Neural progenitor cell (in vitro differentiated cells): ENCODE results near the gene MGAT3. TPM values are rescaled to one million over a fixed set of nuclear protein-coding genes. Genes with fewer than 3 reads are reported as not detected.

Source experiments
- DNase-seq: peaks from one replicate; pipeline ENCODE4 v3.0.0-alpha.2; 2016; ENCODE audit warnings: low spot score
- H2AFZ ChIP-seq: fragments of 200-600 bp; sonication (generic); replicated peaks from 2 replicates; pipeline ENCODE4 v1.6.1; 2016; ENCODE audit warnings: antibody characterized with exemption
- H3F3A ChIP-seq: fragments of 200-600 bp; sonication (generic); 2 replicates; pipeline ENCODE4 v1.6.1; 2016; ENCODE audit warnings: antibody characterized with exemption, low read depth
- H3K27ac ChIP-seq: fragments of 200-600 bp; sonication (generic); 2 replicates; pipeline ENCODE4 v1.5.1; 2016; ENCODE audit warnings: mild to moderate bottlenecking
- H3K27me3 ChIP-seq: fragments of 200-600 bp; sonication (generic); 2 replicates; pipeline ENCODE4 v1.6.1; 2016; ENCODE audit warnings: mild to moderate bottlenecking, moderate library complexity
- H3K36me3 ChIP-seq: fragments of 200-600 bp; sonication (generic); 2 replicates; pipeline ENCODE4 v1.5.1; 2016
- H3K4me1 ChIP-seq: fragments of 200-600 bp; sonication (generic); 2 replicates; pipeline ENCODE4 v1.6.1; 2016; ENCODE audit warnings: mixed run types
- H3K4me2 ChIP-seq: fragments of 200-600 bp; sonication (generic); 2 replicates; pipeline ENCODE4 v1.6.1; 2016
- H3K4me3 ChIP-seq: fragments of 200-600 bp; sonication (generic); 2 replicates; pipeline ENCODE4 v1.5.1; 2016
- H3K79me2 ChIP-seq: fragments of 200-600 bp; sonication (generic); 2 replicates; pipeline ENCODE4 v1.6.1; 2016; ENCODE audit warnings: low read depth
- H3K9ac ChIP-seq: fragments of 200-600 bp; sonication (generic); 2 replicates; pipeline ENCODE4 v1.6.1; 2016
- H3K9me3 ChIP-seq: fragments of 200-600 bp; sonication (generic); 2 replicates; pipeline ENCODE4 v1.5.1; 2016; ENCODE audit warnings: low read depth
- H4K20me1 ChIP-seq: fragments of 200-600 bp; sonication (generic); 2 replicates; pipeline ENCODE4 v1.6.1; 2016; ENCODE audit warnings: low read depth
- H3K27ac Mint-ChIP-seq: 3 replicates; pipeline ENCODE4 v1.8.0; 2021; ENCODE audit warnings: mixed read lengths
- H3K27me3 Mint-ChIP-seq: 2 replicates; pipeline ENCODE4 v1.8.0; 2022; ENCODE audit warnings: low read depth, mild to moderate bottlenecking, inconsistent platforms, moderate library complexity, mixed read lengths; ENCODE audit not compliant: insufficient read depth
- H3K36me3 Mint-ChIP-seq: 3 replicates; pipeline ENCODE4 v1.8.0; 2021; ENCODE audit warnings: mixed read lengths
- H3K4me1 Mint-ChIP-seq: 3 replicates; pipeline ENCODE4 v1.8.0; 2021; ENCODE audit warnings: mixed read lengths
- H3K4me3 Mint-ChIP-seq: 3 replicates; pipeline ENCODE4 v1.8.0; 2021; ENCODE audit warnings: mild to moderate bottlenecking, moderate library complexity, mixed read lengths
- H3K9me3 Mint-ChIP-seq: 3 replicates; pipeline ENCODE4 v1.8.0; 2020; ENCODE audit warnings: mixed read lengths
- CTCF ChIP-seq: fragments of 200-600 bp; sonication (generic); IDR thresholded peaks from 2 replicates; pipeline ENCODE4 v1.5.1; 2017; ENCODE audit warnings: antibody characterized with exemption, mild to moderate bottlenecking
- EZH2 ChIP-seq: fragments of 200-600 bp; sonication (generic); IDR thresholded peaks from 2 replicates; pipeline ENCODE4 v1.6.1; 2017; ENCODE audit warnings: antibody characterized with exemption, mild to moderate bottlenecking, moderate library complexity
- EZH2phosphoT487 ChIP-seq: fragments of 200-600 bp; sonication (generic); IDR thresholded peaks from 2 replicates; pipeline ENCODE4 v1.6.1; 2017; ENCODE audit warnings: antibody characterized with exemption
- total RNA-seq: library from RNA; depleted of rRNA; stranded (reverse); fragments of >200 nt; gene quantifications from 2 replicates; pipeline ENCODE4 v1.2.3, GENCODE V29; 2015; ENCODE audit warnings: low replicate concordance

Gene MGAT3
- total RNA-seq, 1 donor from 2014 or later, result 7.5 TPM

- no peaks in the 10 kb centered on the region for H3K9me3 Mint-ChIP-seq
- TF ChIP-seq CTCF, result no peak
- H3K27ac ChIP-seq, result no peak overlapping the region
- no peak for DNase-seq
- H4K20me1 ChIP-seq, result no peaks in the 10 kb centered on the region
- peaks cover 4% of the 10 kb centered on the region for H3K27me3 Mint-ChIP-seq
- H2AFZ ChIP-seq, result no peak overlapping the region
- H3F3A ChIP-seq, result peaks cover 17% of the 10 kb centered on the region
- H3K4me2 ChIP-seq, result no peak overlapping the region
- peaks cover 13% of the 10 kb centered on the region for H3K4me1 Mint-ChIP-seq
- H3K27me3 ChIP-seq, result no peaks in the 10 kb centered on the region
- H3K36me3 ChIP-seq, result no peaks in the 10 kb centered on the region
- no peak overlapping the region for H3K27ac Mint-ChIP-seq
- H3K4me3 Mint-ChIP-seq, result no peak overlapping the region
- H3K9me3 ChIP-seq, result no peaks in the 10 kb centered on the region
- peaks cover 7% of the 10 kb centered on the region for H3K79me2 ChIP-seq
- H3K9ac ChIP-seq, result no peak overlapping the region
- no peaks in the 10 kb centered on the region for H3K36me3 Mint-ChIP-seq
- peaks cover 16% of the 10 kb centered on the region for H3K4me1 ChIP-seq
- no peak overlapping the region for H3K4me3 ChIP-seq
Observed at GRCh38 chr22:39536711-39537110, 79.9 kb downstream of the MGAT3 start.

- no peak overlapping the region for H3K27ac ChIP-seq
- Mint-ChIP-seq H3K36me3 (no peaks in the 10 kb centered on the region), H3K4me1 (peaks cover 9% of the 10 kb centered on the region), H3K27ac (no peak overlapping the region), H3K27me3 (peaks cover 5% of the 10 kb centered on the region), H3K9me3 (no peaks in the 10 kb centered on the region), H3K4me3 (no peak overlapping the region)
- peaks cover 16% of the 10 kb centered on the region for H3F3A ChIP-seq
- peaks cover 9% of the 10 kb centered on the region for H3K27me3 ChIP-seq
- H3K4me3 ChIP-seq, result no peak overlapping the region
- no peaks in the 10 kb centered on the region for H3K9me3 ChIP-seq
- no peaks in the 10 kb centered on the region for H3K36me3 ChIP-seq
- H4K20me1 ChIP-seq, result no peaks in the 10 kb centered on the region
- peaks cover 13% of the 10 kb centered on the region for H3K4me1 ChIP-seq
- H3K79me2 ChIP-seq, result no peaks in the 10 kb centered on the region
- H3K4me2 ChIP-seq, result no peak overlapping the region
- H2AFZ ChIP-seq, result no peak overlapping the region
- no peak overlapping the region for H3K9ac ChIP-seq
- no peak for DNase-seq
- TF ChIP-seq EZH2phosphoT487 (no peak), EZH2 (no peak), CTCF (no peak)
Observed at GRCh38 chr22:39537975-39538374, 81.2 kb downstream of the MGAT3 start.

Other genes starting within 250 kb of the MGAT3 start
- gene PDGFB, start 212.0 kb upstream of the MGAT3 start, total RNA-seq, result 0.15 and 0.65 TPM in 2 replicates
- gene RPL3, start 137.4 kb upstream of the MGAT3 start, total RNA-seq, result 3,021 and 4,709 TPM in 2 replicates
- gene SYNGR1, start 107.0 kb upstream of the MGAT3 start, total RNA-seq, result 11.0 and 26.9 TPM in 2 replicates
- gene TAB1, start 57.2 kb upstream of the MGAT3 start, total RNA-seq, result 15.8 and 28.7 TPM in 2 replicates
- 22.0 and 32.7 TPM in 2 replicates for gene MIEF1, start 45.3 kb downstream of the MGAT3 start, total RNA-seq
- 189 and 230 TPM in 2 replicates for gene ATF4, start 63.5 kb downstream of the MGAT3 start, total RNA-seq
- gene RPS19BP1, start 75.7 kb downstream of the MGAT3 start, total RNA-seq, result 27.7 and 68.3 TPM in 2 replicates
- gene CACNA1I, start 113.7 kb downstream of the MGAT3 start, total RNA-seq, result 0.11 and 0.22 TPM in 2 replicates